Fibroblast of skin of right quadriceps (primary cell): ENCODE measurements around the gene SYCP2.

Experiments used
- DNase-seq: peaks from one replicate; pipeline ENCODE4 v3.0.0-alpha.2; 2013

SYCP2 gene

DNA sequence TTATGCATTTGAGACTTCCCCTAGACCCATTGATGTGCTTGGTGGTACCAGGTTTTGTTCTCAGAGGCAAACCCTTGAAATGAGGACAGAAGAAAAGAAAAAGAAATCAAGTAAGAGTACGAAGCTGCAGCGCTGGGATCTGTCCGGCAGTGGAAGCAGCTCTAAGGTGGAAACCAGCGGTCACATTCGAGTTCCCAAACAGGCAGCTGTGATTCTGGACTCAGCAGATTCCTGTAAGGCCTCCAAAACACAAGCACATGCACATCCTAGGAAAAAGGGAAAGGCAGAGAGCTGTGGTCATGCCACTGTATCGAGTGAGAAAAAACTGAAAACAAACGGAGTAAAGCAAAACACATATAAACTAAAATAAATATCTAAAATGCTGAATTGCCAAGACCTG, 11.3 kb upstream of the SYCP2 start:
- no peak for DNase-seq

DNA sequence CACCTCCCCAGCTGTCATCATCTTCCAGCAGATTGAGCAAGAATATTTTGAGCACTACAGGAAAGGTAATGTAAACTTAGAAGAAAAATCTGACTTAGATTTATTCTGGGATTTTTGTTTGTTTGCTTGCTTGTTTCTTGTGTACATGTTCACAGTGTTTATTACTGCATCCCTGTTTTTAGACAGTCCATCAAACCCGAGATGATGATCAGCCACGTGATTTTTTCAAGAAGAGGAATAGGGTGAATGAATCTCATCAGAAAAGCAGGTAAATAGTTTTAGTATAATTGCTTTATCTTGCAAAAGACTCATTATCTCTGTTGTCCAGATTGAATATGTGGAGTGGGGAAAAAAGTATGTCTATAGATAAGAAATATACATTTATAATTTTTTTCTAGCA, 8.8 kb upstream of the SYCP2 start:
- DNase-seq, result no peak

DNA sequence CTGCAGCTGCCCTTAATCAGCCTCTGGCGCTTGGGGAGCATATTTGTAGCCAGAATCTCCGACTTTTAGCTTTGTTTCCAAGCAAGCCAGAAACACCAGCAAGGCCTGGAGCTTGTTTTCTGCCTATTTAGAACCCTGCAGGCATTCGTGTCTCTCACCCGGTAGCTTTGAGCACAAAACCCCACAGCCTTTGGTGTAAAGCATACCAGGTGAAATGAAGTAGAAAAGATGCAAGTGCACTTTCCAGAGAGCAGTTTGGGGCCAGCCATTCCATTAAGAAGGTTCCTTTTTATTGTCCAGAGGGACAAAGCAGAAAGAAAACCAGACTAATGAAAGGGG, 7.5 kb upstream of the SYCP2 start:
- DNase-seq, result no peak

DNA sequence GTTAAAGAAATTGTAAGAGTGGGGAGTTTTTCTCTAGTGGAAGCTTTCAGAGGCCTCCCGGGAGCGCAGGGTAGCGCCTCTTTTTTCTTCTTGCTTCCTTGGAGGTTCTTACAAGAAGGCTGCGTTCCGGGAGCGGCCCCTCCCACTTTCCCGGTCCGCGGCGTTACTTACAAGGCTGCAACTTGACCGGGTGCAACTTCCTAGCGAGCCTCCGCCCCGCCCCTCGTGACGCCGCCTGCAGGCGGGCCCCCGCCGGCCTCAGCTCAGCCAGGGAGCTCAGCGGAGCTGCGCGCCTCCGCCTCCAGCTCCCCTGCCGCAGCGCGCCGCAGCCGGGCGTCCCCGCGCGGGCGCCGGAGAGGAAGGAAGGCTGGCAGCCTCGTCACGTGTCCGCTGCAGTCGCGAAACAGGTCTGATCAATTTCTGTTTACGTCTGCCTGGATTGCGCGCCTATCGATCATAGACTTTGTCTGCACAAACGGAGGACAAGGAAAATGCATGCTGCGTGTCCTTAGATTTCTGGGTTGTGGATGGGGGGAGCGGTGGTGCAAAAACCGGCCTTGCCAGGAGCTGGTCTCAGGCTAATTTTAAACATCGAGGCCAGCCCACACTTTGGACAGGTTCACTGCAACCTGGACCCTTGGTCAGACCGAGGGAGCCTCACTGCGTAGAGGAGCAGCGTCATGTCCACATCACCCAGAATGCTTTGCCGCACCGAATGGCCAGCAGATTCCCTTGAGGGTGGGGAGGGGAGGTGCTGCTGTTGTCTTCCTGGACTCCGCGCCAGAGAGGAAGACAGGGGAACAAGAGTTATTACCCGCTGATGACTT, 6.9 kb upstream of the SYCP2 start, which contains the start of the genes FAM217B and PPP1R3D:
TSS of gene FAM217B (plus strand) at position 261 of the 827 bp plus-strand sequence. CDS start 3,555 bp downstream, outside the sequence.
TSS of gene PPP1R3D (minus strand) at position 177 of the 827 bp plus-strand sequence. CDS start 374 bp downstream, outside the sequence.
- peak; percentile 95 for DNase-seq

DNA sequence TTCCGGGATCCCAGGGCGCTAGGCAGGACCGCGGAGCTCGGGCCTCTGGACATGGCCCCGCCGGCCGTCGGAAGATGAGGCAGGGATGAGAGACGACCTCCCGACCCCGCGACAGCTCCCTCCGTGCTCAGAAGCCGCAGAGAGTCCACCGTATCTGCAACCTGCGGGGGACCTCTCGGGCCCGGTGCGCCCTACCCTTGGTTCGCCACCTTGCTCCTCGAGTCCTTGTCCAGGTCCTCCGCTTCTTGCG, 6.4 kb upstream of the SYCP2 start:
- no peak for DNase-seq

DNA sequence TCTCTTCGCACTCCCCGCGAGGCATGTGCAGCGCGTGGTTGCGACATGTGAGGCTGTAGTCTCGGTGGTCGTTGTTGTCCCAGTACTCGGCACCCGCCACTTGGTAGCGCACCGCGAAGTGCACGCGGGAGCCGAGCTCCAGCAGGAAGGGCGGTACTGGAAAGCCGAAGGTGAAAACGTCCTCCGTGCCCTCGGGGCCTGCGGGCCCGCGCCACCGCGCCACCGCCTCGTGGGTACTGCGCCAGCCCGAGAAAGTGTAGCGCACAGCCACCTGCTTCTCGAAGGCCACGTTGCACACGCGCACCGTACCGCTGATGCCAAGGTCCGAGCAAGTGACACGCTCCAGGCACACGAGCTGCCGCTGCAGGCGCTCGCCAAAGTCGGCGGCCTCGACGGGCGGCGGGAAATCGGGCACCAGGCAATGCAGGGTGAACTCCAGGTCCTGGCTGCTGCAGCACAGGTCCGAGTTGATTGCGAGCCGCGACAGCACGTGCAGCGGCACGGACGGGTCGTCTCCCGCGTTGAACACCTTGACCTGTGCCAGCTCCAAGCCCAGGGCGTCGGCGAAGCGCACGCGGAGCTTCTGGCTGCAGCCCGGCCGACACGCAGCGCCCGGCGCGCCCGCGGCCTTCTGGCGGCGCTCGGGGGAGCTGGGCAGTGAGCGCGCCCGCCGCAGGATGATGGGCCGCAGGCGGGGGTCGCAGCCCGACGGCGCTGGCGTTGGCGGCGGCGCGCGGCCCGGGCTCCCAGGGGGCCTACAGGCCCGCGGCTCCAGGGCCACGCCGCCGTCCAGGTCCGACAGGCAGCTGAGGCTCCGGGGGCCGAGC, 5.8 kb upstream of the SYCP2 start:
- DNase-seq, result no peak

DNA sequence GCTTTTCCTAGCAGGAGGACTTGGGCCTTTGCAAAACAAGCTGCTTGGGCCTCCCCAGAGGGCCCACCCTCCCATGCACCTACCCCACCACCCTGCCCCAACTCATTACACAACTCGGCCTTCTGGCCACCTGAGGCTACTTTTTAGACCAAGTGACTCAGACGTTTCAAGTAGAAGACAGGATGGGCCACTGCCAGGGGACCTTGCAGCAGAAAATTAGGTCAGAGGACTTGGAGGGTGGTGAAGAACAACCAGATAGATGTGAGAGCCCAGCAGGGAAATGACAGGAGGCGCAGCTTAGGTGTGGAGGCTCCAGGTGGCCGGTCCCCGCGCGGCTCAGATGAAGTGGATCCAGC, 5.2 kb upstream of the SYCP2 start:
- DNase-seq, result peak; percentile 14

DNA sequence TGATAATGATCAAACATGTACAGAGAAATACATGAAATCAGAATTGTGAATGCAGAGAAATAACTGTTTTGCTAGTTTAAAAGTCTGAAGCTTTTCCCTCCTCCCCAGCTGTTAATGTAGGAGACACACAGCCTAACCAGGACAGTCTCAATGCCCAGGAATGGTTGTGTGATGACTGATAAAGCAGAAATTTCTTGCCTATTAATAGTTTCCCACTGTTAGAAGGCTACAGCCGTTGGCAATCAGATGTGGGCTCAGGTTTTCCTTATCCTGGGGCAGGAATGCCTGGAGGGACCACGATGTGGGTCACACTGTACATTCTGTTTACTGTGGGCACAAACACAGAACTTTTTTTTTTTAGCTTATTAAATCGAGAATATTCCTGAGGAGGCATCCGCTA, 4.8 kb upstream of the SYCP2 start:
- DNase-seq, result peak; percentile 68

DNA sequence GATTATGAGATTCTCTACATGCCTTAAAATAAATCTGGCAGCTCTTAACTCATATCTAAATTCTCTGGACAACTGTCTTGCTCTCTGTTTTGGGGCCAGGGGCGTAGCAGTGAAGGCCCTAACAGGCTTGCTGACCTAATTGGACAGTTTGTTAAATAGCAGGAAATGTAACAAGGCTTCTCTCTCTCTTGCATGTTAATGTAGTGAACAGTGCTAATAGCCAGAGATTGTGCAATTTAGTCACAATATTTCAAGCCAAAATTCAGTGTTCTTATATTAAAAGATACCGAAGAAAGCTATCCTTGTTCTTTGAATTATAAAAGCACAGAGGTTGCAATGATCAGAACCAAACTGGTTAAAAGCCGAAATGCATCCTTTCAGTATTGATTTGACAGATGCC, 3.7 kb upstream of the SYCP2 start:
- DNase-seq, result no peak

DNA sequence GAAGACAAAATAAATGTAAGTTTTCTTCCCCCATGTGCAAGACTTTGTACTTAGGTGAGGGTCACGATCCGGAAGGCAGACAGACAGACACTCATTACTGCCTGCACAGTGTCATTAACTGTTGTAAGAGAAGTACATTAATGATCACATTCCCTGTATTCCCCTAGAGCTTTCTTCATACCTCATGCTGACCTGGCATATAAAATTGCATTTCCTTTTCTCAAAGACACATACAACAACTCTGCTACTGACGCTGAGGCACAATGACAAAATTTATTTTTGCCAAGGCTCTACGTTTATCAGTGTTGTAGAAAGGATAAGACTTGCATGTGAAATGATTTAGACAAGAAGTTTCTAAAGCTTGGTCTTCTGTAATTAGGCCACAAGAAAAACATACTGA, 3.0 kb upstream of the SYCP2 start:
- no peak for DNase-seq

DNA sequence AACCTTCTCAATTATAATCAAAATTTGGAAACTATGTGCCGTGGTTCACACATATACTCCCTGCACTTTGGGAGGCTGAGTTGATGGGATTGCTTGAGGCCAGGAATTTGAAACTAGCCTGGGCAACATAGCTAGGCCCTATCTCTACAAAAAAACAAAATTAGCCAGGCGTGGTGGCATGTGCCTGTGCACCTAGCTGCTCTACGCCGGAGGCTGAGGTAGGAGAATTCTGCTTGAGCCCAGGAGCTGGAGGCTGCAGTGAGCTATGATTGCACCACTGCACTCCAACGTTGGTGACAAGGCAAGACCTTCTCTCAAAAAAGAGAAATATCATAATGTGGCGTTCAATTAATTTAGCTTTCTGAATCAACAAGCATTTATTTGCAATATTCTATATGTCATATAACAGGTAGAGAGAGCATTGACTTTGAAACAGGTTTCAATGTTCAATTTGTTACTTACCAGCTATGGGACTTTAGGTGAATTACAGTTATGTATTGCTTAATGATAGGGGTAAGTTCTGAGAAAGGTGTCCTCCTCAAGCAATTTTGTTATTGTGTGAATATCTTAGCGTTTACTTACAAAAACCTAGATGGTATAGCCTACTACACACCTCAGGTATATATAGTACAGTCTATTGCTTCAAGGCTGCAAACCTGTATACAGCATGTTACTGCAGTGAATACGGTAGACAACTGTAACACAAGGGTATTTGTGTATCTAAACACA, 2.2 kb upstream of the SYCP2 start:
- no peak for DNase-seq

DNA sequence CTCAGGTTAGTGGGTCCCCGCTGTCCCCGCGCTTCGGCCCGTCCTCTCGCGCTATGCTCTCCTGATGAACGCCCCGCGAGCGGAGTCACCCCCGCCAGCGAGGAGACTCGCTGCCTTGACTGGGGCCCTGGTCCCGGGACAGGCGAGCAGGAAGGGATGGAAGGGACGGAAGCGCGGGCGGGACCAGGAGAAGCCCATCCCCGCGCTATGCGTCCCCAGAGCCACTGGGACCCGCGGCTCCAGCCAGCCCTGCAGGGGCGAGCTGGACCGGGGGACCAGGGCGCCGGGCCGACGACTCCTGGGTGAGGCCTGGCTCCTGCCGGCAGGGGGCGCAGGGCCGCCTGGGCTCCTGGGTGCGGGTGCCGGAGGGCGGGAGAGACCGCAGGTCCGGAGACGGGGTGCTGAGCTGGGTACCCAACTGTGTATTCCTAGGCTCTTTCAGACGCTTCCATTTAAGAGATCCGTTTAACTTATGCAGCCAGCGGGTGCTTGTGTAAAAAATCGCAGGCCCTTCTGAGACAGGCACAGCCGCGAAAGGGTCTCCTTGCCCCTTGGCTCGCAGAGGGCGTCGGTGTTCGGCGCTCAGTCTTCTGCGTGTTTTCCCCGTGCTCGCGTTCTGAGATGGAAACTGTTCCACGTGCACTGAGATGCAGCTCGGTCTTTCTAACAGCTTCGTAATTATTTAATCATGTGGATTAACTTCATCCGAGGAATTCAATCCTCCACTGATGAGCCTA, 580 bp upstream of the SYCP2 start:
- peak; percentile 69 for DNase-seq

DNA sequence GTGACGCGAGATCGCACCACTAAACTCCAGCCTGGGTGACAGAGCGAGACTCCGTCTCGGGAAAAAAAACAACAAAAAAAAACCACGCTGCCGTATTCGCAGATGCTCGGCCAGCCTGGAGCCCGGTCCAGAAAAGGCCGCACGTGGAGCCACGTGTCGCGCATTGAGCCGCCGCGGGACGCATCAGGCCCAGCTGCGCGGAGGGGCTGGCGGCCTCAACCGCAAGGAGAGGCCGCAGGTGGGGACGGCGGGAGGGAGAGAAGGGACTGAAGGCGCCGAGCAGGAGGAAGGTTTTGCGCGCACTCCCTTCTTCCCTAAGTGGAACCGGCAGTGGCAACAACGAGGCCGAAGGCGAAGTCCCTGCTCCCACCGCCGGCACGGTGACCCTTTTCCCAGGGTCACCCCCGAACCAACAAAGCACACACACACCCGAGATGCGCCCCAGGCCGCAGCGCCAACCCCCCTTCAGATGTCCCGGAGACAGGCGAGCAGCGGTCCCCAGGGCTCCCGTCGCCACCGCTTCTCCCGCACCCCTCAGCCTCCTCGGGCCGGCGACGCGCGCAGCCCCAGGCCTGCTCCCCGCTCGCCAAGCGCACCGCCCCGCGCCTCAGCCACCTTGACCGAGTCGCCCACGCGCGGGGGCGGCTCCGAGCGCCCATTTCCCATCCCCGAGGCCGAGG, 681 bp downstream of the SYCP2 start:
- DNase-seq, result no peak

DNA sequence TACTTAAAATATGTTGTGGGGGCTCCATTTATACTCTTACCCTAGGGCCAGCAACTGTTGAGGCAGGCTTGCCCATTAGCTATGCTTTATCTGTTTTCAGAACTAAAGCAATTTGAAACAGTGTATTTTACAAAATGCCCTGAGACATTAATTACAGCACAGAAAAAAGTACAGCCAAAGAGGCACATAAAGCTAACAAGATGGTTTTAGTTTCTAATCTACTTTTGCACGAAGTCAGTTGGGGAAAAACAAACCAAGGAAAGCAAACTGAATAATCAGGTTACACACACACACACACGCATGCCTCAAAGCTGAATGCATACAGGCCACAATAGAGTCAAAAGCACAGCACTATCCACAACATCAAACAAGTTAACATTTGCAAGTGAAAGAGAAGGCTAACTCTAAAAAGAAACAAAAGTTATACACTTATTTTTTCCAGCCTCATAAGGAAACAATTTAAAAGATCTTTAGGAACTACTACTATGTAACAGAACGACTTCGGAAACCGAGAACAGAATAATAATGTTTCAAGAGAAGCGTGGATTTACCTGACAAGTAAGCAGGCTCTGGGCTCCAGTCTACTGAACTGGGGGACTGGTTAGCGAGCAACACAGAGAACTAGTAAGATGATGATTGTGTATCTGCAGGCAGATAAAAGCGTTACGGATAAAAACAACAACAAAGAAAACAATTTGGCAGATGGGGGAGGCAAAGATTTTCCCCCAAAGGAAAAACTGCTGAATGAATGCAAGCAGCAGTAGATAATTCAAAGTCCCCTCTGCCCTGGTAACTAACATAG, 1.7 kb downstream of the SYCP2 start:
- DNase-seq, result no peak

DNA sequence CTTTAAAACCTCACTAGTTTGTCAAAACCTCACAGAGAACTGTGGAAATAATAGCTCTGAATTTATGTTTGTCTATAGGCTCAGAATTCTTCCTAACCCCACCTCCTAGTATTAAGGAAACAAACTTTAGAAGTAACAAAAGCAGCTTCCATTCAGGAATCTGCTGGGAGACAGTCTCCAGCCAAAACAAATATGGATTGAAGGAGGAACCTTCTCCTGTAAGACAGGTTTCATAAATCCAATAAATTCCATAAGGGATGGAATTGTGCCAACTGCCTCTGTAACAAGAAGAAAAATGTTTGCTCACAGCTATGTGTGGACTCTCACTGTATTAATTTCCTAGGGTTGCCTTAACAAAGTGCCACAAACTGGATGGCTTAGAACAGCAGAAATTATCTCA, 7.5 kb downstream of the SYCP2 start:
- peak; percentile 41 for DNase-seq

DNA sequence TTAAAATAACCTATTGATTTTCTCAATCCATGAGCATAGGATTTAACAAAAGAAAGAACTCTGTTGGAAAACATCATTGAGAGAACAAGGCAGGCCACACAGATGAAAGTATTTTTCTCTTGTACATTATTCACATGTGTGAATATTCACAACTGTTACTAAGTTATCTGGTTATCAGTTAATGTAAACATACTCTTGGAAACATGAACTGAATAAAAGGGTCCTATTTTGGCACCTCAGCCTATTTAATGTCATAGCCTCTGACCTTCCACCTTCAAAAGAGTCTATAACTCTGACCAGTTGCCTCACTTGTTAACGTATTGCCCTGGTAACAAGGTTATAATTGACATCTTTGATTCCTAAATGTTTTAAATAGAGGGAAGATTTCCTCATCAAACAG, 8.1 kb downstream of the SYCP2 start:
- DNase-seq, result no peak

DNA sequence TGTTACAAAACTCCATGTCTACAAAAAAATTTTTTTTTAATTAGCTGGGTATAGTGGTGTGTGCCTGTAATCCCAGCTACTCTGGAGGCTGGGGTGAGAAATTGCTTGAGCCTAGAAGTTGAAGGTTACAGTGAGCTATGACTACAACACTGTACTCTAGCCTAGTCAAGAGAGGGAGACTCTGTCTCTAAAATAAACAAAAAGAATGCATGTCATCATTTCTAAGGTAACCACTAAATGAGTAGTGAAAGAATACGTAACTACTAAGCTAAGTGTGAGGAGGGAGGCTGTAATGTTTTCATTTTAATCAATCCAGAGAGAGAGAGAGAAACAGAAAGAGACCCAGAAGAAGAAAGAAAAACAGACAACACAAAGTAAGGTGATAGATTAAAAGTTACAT, 9.9 kb downstream of the SYCP2 start:
- DNase-seq, result no peak

DNA sequence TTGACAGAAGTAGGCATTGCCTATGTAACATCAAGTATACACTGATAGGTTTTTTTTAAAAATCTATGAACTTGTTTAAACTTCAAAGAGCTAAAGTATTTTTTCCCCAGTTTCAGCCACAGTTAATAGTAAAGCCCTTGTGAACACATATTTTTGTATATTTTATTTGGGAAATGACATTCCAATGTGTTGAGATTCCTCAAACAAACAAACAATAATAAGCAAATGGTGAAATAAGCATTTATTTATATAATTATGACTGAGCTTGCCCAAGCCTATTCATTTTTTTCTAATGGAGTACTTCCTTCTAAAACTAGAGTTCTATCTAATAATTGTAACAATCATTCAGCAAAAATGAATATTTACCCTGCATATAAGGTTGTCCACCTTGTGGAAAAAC, 12.5 kb downstream of the SYCP2 start:
- no peak for DNase-seq

DNA sequence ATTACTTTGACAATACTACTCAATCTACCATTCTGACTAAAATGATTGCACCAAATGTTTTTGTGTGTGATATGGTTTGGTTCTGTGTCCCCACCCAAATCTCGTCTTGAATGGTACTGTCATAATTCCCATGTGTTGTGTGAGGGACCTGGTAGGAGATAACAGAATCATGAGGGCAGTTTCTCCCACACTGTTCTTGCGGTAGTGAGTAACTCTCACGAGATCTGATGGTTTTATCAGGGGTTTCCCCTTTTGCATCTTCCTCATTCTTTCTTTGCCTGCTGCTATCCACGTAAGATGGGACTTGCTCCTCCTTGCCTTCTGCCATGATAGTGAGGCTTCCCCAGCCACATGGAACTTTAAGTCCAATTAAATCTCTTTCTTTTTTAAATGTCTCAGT, 20.8 kb downstream of the SYCP2 start:
- DNase-seq, result no peak

DNA sequence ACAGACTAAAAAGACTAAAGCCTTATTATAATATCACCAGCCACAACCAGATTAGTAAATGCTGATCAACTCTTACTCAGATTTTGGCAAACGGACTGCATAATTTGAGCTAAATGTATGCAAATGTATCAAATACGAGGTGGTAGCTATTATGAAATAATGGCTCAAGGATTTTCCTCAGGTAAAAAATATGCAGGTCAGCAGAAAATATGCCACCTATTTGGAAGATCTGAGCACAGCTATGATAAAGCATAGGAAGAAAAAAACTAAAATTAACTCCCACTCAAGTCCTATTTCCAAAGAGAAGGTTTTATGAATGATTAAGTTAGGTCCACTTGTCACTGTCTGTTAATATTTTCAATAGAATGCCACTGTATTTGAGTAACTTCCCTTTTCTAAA, 22.4 kb downstream of the SYCP2 start:
- DNase-seq, result no peak

DNA sequence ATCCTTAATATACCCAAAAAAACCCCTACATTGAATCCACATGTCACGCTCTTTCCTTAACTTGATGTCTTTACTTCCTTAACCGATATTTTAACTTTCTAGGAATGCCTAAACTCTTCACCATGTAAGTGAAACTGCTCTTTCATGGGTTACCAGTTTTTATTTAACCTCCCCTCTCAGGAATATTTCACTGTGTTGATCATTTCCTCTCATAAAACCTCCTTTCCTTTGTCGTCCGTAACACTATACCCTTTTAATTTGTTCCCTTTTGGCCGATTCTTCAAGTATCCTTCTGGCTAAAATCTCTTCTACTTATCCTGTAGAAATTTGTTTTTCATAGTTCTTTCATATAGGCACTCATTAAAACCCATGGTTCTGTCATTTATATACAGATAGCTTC, 24.6 kb downstream of the SYCP2 start:
- DNase-seq, result no peak

DNA sequence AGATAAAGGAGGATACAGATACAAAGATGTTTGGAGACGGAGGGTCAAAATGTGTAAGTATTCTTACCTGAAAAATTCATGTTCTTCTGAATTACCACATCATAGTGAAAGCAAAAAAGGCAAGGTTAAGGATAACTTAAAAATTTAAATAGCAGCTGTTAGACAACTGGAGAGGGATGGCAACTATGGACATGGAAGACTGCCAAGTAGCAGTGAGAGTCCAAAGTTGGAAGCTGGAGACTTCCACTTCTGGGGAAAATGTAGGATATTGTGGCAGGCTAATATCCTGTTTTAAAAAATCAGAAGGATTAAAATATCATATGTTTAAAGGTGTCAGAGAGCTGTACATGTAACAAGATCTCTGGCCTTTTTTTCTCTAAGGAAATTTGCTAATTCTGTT, 29.8 kb downstream of the SYCP2 start:
- no peak for DNase-seq
